Endothelial cell of umbilical vein (primary cell): ENCODE measurements around the gene CC2D2A. TPM values are rescaled to one million over a fixed set of nuclear protein-coding genes. Genes with fewer than 3 reads are reported as not detected.
A peak's percentile ranks its signal among the peaks of the same experiment; 100 is the strongest.

ENCODE experiments used
- BruUV-seq: library from RNA; stranded (reverse); fragments of 400-500 nt; replicated peaks from 2 replicates; lab custom pipeline; 2021; lab: Mats Ljungman, UMichigan
- CTCF ChIA-PET: fragments of 300-600, 350-600 bp; sonication (Branson Sonifier 250); formaldehyde crosslinking; loops from one replicate; lab custom pipeline; 2021; ENCODE audit warnings: antibody characterized with exemption, inconsistent platforms; lab: Charles Lee
- POLR2A ChIA-PET: fragments of 300-600, 350-600 bp; sonication (Branson Sonifier 250); formaldehyde crosslinking; loops from one replicate; lab custom pipeline; 2021; ENCODE audit warnings: antibody characterized with exemption, inconsistent platforms; lab: Charles Lee
- DNase-seq: peaks from one replicate; pipeline ENCODE4 v3.0.0-alpha.2; 2011; ENCODE audit warnings: low read depth, low spot score
- FAIRE-seq: peaks from 2 replicates; lab custom pipeline; 2011; peaks lifted over from hg19 to GRCh38; lab: Jason Lieb, UNC
- H2AFZ ChIP-seq: 2 replicates; pipeline ENCODE4 v1.6.0; 2012; ENCODE audit warnings: low read depth, low read length, control low read depth, inconsistent platforms
- H3K27ac ChIP-seq: 2 replicates; pipeline ENCODE4 v1.5.1; 2011; ENCODE audit warnings: low read depth, mild to moderate bottlenecking, control low read depth, low read length, moderate library complexity; ENCODE audit not compliant: insufficient read depth
- H3K27me3 ChIP-seq, 2 experiments: 2 replicates each; pipeline versions ENCODE4 v1.6.0 to v1.6.1; 2011; ENCODE audit warnings: low read length in 2 of 2, mixed read lengths in 1 of 2; ENCODE audit not compliant: control insufficient read depth in 2 of 2, insufficient read depth in 2 of 2
- H3K36me3 ChIP-seq, 2 experiments: 2 replicates in 1 of 2; 3 replicates in 1 of 2; pipeline ENCODE4 v1.5.1; 2011; ENCODE audit warnings: low read length in 2 of 2, mild to moderate bottlenecking in 1 of 2, moderate library complexity in 1 of 2; ENCODE audit not compliant: control insufficient read depth in 2 of 2, insufficient read depth in 2 of 2; ENCODE audit errors: extremely low read depth in 1 of 2
- H3K4me1 ChIP-seq: 3 replicates; pipeline ENCODE4 v1.5.1; 2011; ENCODE audit warnings: mild to moderate bottlenecking, low read length; ENCODE audit not compliant: control insufficient read depth, insufficient read depth; ENCODE audit errors: extremely low read depth
- H3K4me2 ChIP-seq: 2 replicates; pipeline ENCODE4 v1.6.1; 2011; ENCODE audit warnings: low read length, control low read depth, mixed read lengths; ENCODE audit not compliant: insufficient read depth
- H3K4me3 ChIP-seq, 3 experiments: fragments of 200-600 bp in 1 of 3; sonication (generic), shearing (Covaris generic) in 1 of 3; replicated peaks in 1 of 3; 2 replicates each; pipeline ENCODE4 v1.5.1; 2011 to 2016; ENCODE audit warnings: control low read depth in 3 of 3, low read length in 3 of 3, mild to moderate bottlenecking in 2 of 3, inconsistent platforms in 1 of 3, low read depth in 1 of 3, moderate library complexity in 1 of 3; ENCODE audit not compliant: insufficient read depth in 1 of 3
- H3K79me2 ChIP-seq: 2 replicates; pipeline ENCODE4 v1.6.0; 2012; ENCODE audit warnings: low read length, inconsistent platforms; ENCODE audit not compliant: control insufficient read depth, insufficient read depth
- H3K9ac ChIP-seq: replicated peaks from 2 replicates; pipeline ENCODE3; 2011; ENCODE audit warnings: low read length, control low read depth; ENCODE audit not compliant: insufficient read depth; ENCODE audit errors: extremely low read depth
- H3K9me1 ChIP-seq: replicated peaks from 3 replicates; pipeline ENCODE4 v1.6.0; 2011; ENCODE audit warnings: mild to moderate bottlenecking, low read length; ENCODE audit not compliant: control insufficient read depth, insufficient read depth; ENCODE audit errors: extremely low read depth
- H3K9me3 ChIP-seq: replicated peaks from 2 replicates; pipeline ENCODE4 v1.5.1; 2012; ENCODE audit warnings: low read length, inconsistent platforms; ENCODE audit not compliant: control insufficient read depth, insufficient read depth
- H4K20me1 ChIP-seq: replicated peaks from 2 replicates; pipeline ENCODE3; 2011; ENCODE audit warnings: mild to moderate bottlenecking, low read length; ENCODE audit not compliant: control insufficient read depth, insufficient read depth; ENCODE audit errors: extremely low read depth
- MYC ChIP-seq: IDR thresholded peaks from one replicate; pipeline ENCODE4 v1.6.1; 2011; ENCODE audit warnings: mild to moderate bottlenecking, low read depth, low read length
- dilution Hi-C: fragments of 300-500 bp; cut with MboI; formaldehyde crosslinking; loops from one replicate; pipeline ENCODE4 v1.15.0; 2019; ENCODE audit warnings: low sequenced_read_pairs; ENCODE audit not compliant: extremely low pct_ligation_motif_present
- intact Hi-C: fragments of 100-400 bp; cut with micrococcal nuclease; formaldehyde crosslinking; loops from one replicate; pipeline ENCODE4 v1.10.0; 2022
- polyA plus RNA-seq, 4 experiments: library from polyadenylated mRNA; depleted of rRNA in 3 of 4; stranded (reverse) in 3 of 4; unstranded in 1 of 4; fragments of >200 nt; gene quantifications; 2 replicates each; pipeline versions ENCODE4 v1.2.1 to v1.2.3, GENCODE V29; 2011 to 2012; ENCODE audit warnings: missing spikeins in 1 of 4
- small RNA-seq: library from RNA; depleted of rRNA; stranded (forward); fragments of <200 nt; gene quantifications from one replicate; pipeline ENCODE3, GENCODE V24; 2012; ENCODE audit warnings: low replicate concordance, low read depth; ENCODE audit not compliant: insufficient read depth, insufficient read length
- total RNA-seq: library from RNA; stranded (reverse); gene quantifications from 2 replicates; pipeline ENCODE4 v1.2.3, GENCODE V29; 2021
- TF ChIP-seq, protein P1 (sequence below), 2 donors: IDR thresholded peaks; 1 replicate in 1 of 2; 2 replicates in 1 of 2; pipeline ENCODE4 v1.5.1; 2011; ENCODE audit warnings: low read length in 2 of 2, mild to moderate bottlenecking in 2 of 2, moderate library complexity in 2 of 2, control low read depth in 1 of 2, inconsistent platforms in 1 of 2, low read depth in 1 of 2; ENCODE audit not compliant: insufficient read depth in 1 of 2; ENCODE audit errors: extremely low read depth in 1 of 2

CC2D2A gene
- total and polyA plus RNA-seq, 2 donors (not counting 3 experiments of a cell fraction or from before 2014, with no cell fraction given) = 10.2 to 22.4 TPM

DNA sequence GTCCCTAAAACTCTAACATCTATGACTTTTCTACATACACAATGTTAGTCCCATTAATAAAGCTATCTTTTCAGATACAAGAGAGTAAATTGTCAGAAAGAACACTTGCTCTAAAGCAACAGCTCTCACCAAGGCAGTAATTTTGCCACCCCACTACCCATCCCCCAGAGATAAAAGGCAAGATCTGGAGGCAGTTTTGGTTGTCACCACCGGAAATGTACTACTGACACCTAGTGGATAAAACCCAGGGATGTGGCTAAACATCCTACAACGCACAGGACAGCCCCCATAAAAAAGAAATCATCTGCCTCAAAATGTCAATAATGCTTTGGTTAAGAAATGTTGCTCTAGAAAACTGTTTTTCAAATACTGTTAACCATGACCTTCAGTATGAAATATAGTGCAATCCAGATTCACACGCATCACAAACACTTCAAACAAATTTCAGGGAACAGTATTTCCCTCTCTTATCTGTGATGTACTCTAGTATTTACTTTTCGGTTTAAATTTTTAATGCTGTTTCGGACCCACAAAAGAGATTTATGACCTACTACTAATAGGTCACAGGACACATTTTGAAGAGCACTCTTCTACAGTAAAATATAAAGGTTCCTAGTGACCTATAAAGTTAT is 180.3 kb downstream of the CC2D2A start:
- Histone ChIP-seq H3K9me1 (no peaks in the 10 kb centered on the region), H3K9me3 (no peaks in the 10 kb centered on the region), H3K36me3 (no peaks in the 10 kb centered on the region), H3K27ac (no peak overlapping the region), H4K20me1 (peaks cover 6% of the 10 kb centered on the region), H3K4me1 (peaks cover 28% of the 10 kb centered on the region), H3K27me3 (no peaks in the 10 kb centered on the region), H3K4me3 (no peak overlapping the region), H3K4me2 (peak overlapping the region; percentile 8), H2AFZ (no peak overlapping the region), H3K79me2 (peaks cover 95% of the 10 kb centered on the region), H3K9ac (no peak overlapping the region)
- POLR2A ChIA-PET = no interaction called here
- dilution Hi-C loops (no loop called here), intact Hi-C loops (loop anchor here (1.0 to 10.0 kb wide), 3 partner anchors 171 to 575 kb away; partner anchors contain the start of gene TAPT1)
- CTCF ChIA-PET = interaction anchor here (0.6 to 1.2 kb wide), 4 partner anchors 23 to 254 kb away, joined by 3 to 12 read pairs (median 5); no protein-coding TSS in a partner anchor
- FAIRE-seq (no peak), DNase-seq (peak; percentile 44)
- BruUV-seq = no TSS peak
- TF ChIP-seq MYC = no peak
- TF ChIP-seq, protein P1, sequence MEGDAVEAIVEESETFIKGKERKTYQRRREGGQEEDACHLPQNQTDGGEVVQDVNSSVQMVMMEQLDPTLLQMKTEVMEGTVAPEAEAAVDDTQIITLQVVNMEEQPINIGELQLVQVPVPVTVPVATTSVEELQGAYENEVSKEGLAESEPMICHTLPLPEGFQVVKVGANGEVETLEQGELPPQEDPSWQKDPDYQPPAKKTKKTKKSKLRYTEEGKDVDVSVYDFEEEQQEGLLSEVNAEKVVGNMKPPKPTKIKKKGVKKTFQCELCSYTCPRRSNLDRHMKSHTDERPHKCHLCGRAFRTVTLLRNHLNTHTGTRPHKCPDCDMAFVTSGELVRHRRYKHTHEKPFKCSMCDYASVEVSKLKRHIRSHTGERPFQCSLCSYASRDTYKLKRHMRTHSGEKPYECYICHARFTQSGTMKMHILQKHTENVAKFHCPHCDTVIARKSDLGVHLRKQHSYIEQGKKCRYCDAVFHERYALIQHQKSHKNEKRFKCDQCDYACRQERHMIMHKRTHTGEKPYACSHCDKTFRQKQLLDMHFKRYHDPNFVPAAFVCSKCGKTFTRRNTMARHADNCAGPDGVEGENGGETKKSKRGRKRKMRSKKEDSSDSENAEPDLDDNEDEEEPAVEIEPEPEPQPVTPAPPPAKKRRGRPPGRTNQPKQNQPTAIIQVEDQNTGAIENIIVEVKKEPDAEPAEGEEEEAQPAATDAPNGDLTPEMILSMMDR (IDR thresholded peaks at IDR 0.05; ENCODE audit: extremely low read depth in 1 of 2, insufficient read depth in 1 of 2, low read depth in 1 of 2, low read length in 2 of 2) = peak; percentile 50 to 67

Small RNAs within 50 kb of the gene (small RNA-seq; reads per million reads assigned to genes)
- not detected for gene AC007016.1

Other genes starting within 250 kb of the CC2D2A start
- gene C1QTNF7, start 41.8 kb upstream of the CC2D2A start, total RNA-seq = not detected in 2 replicates
- gene C1QTNF7, start 41.8 kb upstream of the CC2D2A start, polyA plus RNA-seq = not detected in 2 replicates
- gene FBXL5, start 185.5 kb downstream of the CC2D2A start, total RNA-seq = 60.2 and 64.8 TPM in 2 replicates
- gene FBXL5, start 185.5 kb downstream of the CC2D2A start, polyA plus RNA-seq = 42.2 and 44.1 TPM in 2 replicates
- gene FAM200B, start 211.9 kb downstream of the CC2D2A start, total RNA-seq = 20.6 and 24.6 TPM in 2 replicates
- gene FAM200B, start 211.9 kb downstream of the CC2D2A start, polyA plus RNA-seq = 10.7 and 13.9 TPM in 2 replicates
- gene BST1, start 233.2 kb downstream of the CC2D2A start, total RNA-seq = 6.6 and 10.7 TPM in 2 replicates
- 14.0 and 14.9 TPM in 2 replicates for gene BST1, start 233.2 kb downstream of the CC2D2A start, polyA plus RNA-seq